Panc1 (cell line): ENCODE results near the gene CNN3. TPM values are rescaled to one million over a fixed set of nuclear protein-coding genes. Genes with fewer than 3 reads are reported as not detected.

Experiments used
- ATAC-seq: fragments of 200-7000 bp; cut with Tn5 transposase; 2 replicates; pipeline ENCODE4 v1.9.1; 2020; ENCODE audit warnings: mild to moderate bottlenecking, moderate library complexity
- BruUV-seq: library from RNA; stranded (reverse); fragments of 400-500 nt; replicated peaks from 2 replicates; lab custom pipeline; 2021; lab: Mats Ljungman, UMichigan
- CTCF ChIA-PET: fragments of 300-600 bp; sonication (Branson Sonifier 250); formaldehyde crosslinking; loops from one replicate; lab custom pipeline; 2022; ENCODE audit warnings: antibody characterized with exemption; lab: Charles Lee
- POLR2A ChIA-PET: fragments of 300-600 bp; sonication (Branson Sonifier 250); formaldehyde crosslinking; loops from one replicate; lab custom pipeline; 2022; ENCODE audit warnings: antibody characterized with exemption; lab: Charles Lee
- DNase-seq: peaks from one replicate; pipeline ENCODE4 v3.0.0-alpha.2; 2010; ENCODE audit warnings: low read depth, low spot score
- H3K27ac ChIP-seq: 2 replicates; pipeline ENCODE4 v1.5.1; 2011; ENCODE audit warnings: mild to moderate bottlenecking, low read length, inconsistent platforms
- H3K27me3 ChIP-seq: fragments of 200-500 bp; sonication (Bioruptor generic); 2 replicates; pipeline ENCODE4 v1.6.0; 2014; ENCODE audit warnings: low read length, inconsistent platforms; ENCODE audit not compliant: control insufficient read depth, insufficient read depth
- H3K36me3 ChIP-seq: fragments of 200-500 bp; sonication (Bioruptor generic); 2 replicates; pipeline ENCODE4 v1.5.1; 2014; ENCODE audit warnings: inconsistent platforms, mild to moderate bottlenecking, low read length, moderate library complexity; ENCODE audit not compliant: control insufficient read depth, insufficient read depth
- H3K4me1 ChIP-seq: 2 replicates; pipeline ENCODE4 v1.5.1; 2011; ENCODE audit warnings: inconsistent platforms, mild to moderate bottlenecking, low read length, moderate library complexity; ENCODE audit not compliant: control insufficient read depth, insufficient read depth
- H3K4me3 ChIP-seq, 2 experiments: 2 replicates each; pipeline ENCODE4 v1.5.1; 2011 to 2012; ENCODE audit warnings: low read depth in 2 of 2, low read length in 2 of 2, mild to moderate bottlenecking in 2 of 2, inconsistent platforms in 1 of 2, moderate library complexity in 1 of 2
- H3K9me3 ChIP-seq: fragments of 200-500 bp; sonication (Bioruptor generic); 2 replicates; pipeline ENCODE4 v1.5.1; 2014; ENCODE audit warnings: low read depth, mild to moderate bottlenecking, inconsistent platforms, low read length, moderate library complexity; ENCODE audit not compliant: control insufficient read depth, insufficient read depth
- CTCF ChIP-seq: fragments of 450-650 bp; IDR thresholded peaks from 2 replicates; pipeline ENCODE4 v1.5.1; 2017; ENCODE audit warnings: mild to moderate bottlenecking
- POLR2AphosphoS5 ChIP-seq: IDR thresholded peaks from 2 replicates; pipeline ENCODE4 v1.6.1; 2012; ENCODE audit warnings: mild to moderate bottlenecking, low read depth, low read length, moderate library complexity
- REST ChIP-seq, 2 experiments: IDR thresholded peaks; 2 replicates each; pipeline ENCODE4 v1.6.1; 2011 to 2012; ENCODE audit warnings: low read depth in 2 of 2, control low read depth in 1 of 2, low read length in 1 of 2, mild to moderate bottlenecking in 1 of 2, moderate library complexity in 1 of 2; ENCODE audit not compliant: insufficient read depth in 1 of 2
- SIN3A ChIP-seq: IDR thresholded peaks from 2 replicates; pipeline ENCODE4 v1.6.1; 2012; ENCODE audit warnings: low read depth, mild to moderate bottlenecking, low read length, moderate library complexity, borderline replicate concordance; ENCODE audit not compliant: insufficient read depth
- TCF7L2 ChIP-seq: IDR thresholded peaks from 2 replicates; pipeline ENCODE4 v1.6.1; 2011; ENCODE audit warnings: mild to moderate bottlenecking, low read depth, low read length, inconsistent platforms
- in situ Hi-C: cut with HindIII; loops from 2 replicates; pipeline ENCODE4 v1.10.0; 2016; ENCODE audit warnings: low sequenced_read_pairs, low pct_unique_long_range_greater_than_20kb
- intact Hi-C: fragments of 100-400 bp; cut with micrococcal nuclease; formaldehyde crosslinking; loops from one replicate; pipeline ENCODE4 v1.10.0; 2022; ENCODE audit not compliant: unreplicated experiment
- total RNA-seq: library from RNA; stranded (reverse); gene quantifications from one replicate; pipeline ENCODE4 v1.2.1, GENCODE V29; 2021; ENCODE audit not compliant: unreplicated experiment

The CNN3 gene
- total RNA-seq, 1 experiment from 2014 or later, result 72.3 TPM

- ChIA-PET POLR2A (no interaction called here), CTCF (interaction anchor here (0.5 to 1.1 kb wide), 2 partner anchors 35 to 114 kb away, joined by 3 to 7 read pairs; no protein-coding TSS in a partner anchor)
- ATAC-seq (peak; percentile 64), DNase-seq (no peak)
- Histone ChIP-seq H3K4me1 (peaks cover 17% of the 10 kb centered on the region), H3K27me3 (no peaks in the 10 kb centered on the region), H3K27ac (peak overlapping the region; percentile 88), H3K36me3 (peaks cover 4% of the 10 kb centered on the region; the same call in 1 of the 2 replicates), H3K4me3 (peak overlapping the region; percentile 75), H3K9me3 (no peaks in the 10 kb centered on the region)
- TF ChIP-seq TCF7L2 (no peak), POLR2AphosphoS5 (no peak), REST (IDR thresholded peaks at IDR 0.05; ENCODE audit: insufficient read depth in 1 of 2, low read depth in 2 of 2, low read length in 1 of 2) (no peak), CTCF (no peak), SIN3A (no peak)
- intact Hi-C loops, result loop anchor here (5.0 to 10.0 kb wide), 2 partner anchors 63 to 115 kb away; no protein-coding TSS in a partner anchor
- no TSS peak for BruUV-seq
- in situ Hi-C loops, result no loop called here
These were observed 680 bp upstream of the CNN3 start for GRCh38 chr1:94927405-94928175.

- peak overlapping the region; percentile 75 for H3K4me3 ChIP-seq
- in situ Hi-C loops, result no loop called here
- DNase-seq, result no peak
- CTCF ChIA-PET, result no interaction called here
- H3K27ac ChIP-seq, result peak overlapping the region; percentile 74
- no TSS peak for BruUV-seq
- peaks cover 4% of the 10 kb centered on the region; the same call in 1 of the 2 replicates for H3K36me3 ChIP-seq
- TF ChIP-seq SIN3A (no peak), REST (IDR thresholded peaks at IDR 0.05; ENCODE audit: insufficient read depth in 1 of 2, low read depth in 2 of 2, low read length in 1 of 2) (no peak), TCF7L2 (no peak), CTCF (peak; percentile 69), POLR2AphosphoS5 (no peak)
- H3K27me3 ChIP-seq, result no peaks in the 10 kb centered on the region
- ATAC-seq, result peak; percentile 59
- intact Hi-C loops, result loop anchor here (5.0 to 10.0 kb wide), 2 partner anchors 62 to 116 kb away; no protein-coding TSS in a partner anchor
- H3K9me3 ChIP-seq, result no peaks in the 10 kb centered on the region
- POLR2A ChIA-PET, result interaction anchor here (0.8 kb wide), 1 partner anchor 39 kb away, joined by 4 read pairs; no protein-coding TSS in a partner anchor
- H3K4me1 ChIP-seq, result peaks cover 18% of the 10 kb centered on the region
These were observed 590 bp downstream of the CNN3 start for GRCh38 chr1:94926126-94926914.
